GM21381 (cell line): ENCODE data around the gene PFDN1.

Experiments used
- ATAC-seq: cut with Tn5 transposase; IDR thresholded peaks from one replicate; pipeline ENCODE4 v1.9.1; 2021; ENCODE audit warnings: mild to moderate bottlenecking, moderate library complexity; ENCODE audit not compliant: unreplicated experiment

The PFDN1 gene

DNA sequence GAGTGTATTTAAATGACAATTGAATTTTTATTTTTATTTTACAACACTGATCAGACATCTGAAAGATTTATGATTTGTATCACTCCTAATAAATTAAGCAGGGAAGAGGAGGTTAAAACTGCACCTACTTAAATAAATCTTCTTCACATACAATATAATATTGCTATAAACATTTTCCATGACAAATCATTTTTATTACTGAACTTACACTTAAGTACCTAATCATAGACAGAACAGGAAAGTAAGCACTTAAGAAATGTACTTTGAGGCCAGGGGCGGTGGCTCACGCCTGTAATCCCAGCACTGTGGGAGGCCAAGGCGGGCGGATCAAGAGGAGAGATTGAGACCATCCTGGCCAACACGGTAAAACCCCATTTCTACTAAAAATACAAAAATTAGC, 3.8 kb downstream of the PFDN1 start:
- no peak for ATAC-seq

DNA sequence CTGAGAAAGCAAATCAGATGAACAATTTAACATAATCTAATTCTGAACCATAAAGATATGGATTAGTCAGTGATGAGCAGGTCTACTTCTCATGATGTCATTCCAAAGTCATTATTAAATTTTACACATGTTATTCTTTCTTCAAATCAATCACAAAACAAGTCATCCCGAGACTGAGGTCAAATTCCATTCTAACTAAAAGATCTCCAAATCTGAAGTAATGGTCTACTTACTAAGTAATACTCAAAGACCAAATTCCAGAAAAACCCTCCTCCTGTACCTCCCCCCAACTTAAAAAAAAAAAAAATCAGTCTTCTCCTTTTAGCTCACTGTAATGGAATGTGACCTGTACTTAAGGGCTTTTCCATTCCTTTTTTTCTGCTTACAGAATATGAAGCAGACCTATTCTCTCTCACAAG, 4.7 kb downstream of the PFDN1 start:
- no peak for ATAC-seq

DNA sequence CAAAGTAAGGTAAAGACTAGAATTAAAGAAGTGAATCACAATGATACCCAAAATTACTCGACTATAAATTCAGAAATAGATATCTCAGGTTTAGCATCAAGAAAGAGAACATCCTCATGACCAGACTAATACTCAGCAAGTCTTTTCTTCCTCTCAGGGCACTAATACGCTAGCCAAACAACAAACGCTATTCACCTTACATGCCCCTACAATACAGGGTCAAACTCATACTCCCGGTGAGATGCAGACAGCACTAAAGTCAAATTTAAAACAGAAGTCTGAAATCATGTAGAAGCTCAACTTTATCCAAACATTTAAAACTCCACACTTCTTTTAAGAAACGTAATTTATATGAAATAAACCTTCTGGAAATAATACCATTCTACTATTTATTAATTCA, 5.6 kb downstream of the PFDN1 start:
- ATAC-seq, result no peak

DNA sequence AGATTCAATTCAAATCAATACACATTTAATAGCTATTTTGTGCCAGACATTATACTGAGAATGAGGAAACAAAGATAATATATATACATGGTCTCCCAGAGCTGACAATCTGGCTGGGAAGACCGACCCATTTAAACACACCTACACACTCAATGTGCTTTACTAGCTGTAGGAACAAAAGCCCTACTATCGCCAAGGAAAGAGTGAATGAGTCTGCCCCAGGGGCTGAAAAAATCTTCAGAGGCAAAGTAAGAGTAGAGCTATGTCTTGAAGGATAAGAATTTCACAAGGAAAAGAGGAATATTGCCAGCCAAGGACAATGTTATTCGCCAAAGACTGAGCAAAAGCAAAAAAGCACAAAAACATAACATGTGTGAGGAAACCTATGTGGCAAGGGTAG, 6.6 kb downstream of the PFDN1 start:
- ATAC-seq, result no peak

DNA sequence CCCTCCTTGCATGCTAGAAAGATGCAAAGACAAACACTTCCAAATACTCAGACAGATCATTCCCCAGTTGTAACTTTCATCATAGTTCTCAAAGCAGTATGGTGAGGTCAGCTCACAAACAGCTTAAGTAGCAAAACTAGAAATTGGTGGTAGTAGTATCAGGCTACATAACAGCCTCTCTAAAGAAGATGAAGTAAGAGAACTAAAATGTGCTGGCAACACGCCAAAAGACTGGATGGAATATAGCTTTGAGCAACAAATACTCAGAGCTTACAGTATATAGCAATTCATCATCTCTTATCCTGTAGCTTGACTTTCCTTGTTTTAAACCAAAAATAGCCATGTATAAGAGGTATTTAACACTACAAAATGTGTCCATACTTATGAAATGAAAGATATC, 7.5 kb downstream of the PFDN1 start:
- no peak for ATAC-seq

DNA sequence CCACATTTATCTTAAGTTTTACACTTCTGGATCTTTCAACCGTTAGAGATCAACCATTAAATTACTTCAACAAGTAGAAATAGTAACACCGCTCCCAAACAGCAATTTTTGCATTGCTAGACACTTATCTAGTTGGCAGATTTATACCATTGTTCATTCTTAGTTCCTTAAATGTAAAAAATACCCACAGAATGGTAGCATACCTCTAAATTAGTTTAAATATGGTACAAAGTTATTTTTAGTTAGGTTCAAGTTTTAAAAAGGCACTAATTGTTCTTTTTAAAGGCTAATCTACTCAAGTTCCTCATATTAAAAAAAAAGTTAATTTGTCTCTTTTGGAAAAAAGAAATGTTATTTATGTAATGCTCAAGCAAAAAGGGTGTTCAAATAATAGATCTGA, 8.1 kb downstream of the PFDN1 start:
- ATAC-seq, result no peak

DNA sequence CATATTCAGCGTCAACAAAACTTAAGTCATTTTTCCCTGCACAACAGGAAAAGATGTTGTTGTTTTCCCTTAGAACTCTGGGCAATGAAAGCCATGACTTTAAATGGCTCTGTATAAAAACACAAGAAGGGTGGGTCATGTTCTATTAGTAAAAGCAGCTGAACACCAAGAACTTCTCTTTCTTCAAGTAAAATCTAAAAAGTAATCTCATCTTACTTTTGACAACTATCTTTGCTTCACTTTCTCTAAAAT, 9.1 kb downstream of the PFDN1 start:
- ATAC-seq, result no peak

DNA sequence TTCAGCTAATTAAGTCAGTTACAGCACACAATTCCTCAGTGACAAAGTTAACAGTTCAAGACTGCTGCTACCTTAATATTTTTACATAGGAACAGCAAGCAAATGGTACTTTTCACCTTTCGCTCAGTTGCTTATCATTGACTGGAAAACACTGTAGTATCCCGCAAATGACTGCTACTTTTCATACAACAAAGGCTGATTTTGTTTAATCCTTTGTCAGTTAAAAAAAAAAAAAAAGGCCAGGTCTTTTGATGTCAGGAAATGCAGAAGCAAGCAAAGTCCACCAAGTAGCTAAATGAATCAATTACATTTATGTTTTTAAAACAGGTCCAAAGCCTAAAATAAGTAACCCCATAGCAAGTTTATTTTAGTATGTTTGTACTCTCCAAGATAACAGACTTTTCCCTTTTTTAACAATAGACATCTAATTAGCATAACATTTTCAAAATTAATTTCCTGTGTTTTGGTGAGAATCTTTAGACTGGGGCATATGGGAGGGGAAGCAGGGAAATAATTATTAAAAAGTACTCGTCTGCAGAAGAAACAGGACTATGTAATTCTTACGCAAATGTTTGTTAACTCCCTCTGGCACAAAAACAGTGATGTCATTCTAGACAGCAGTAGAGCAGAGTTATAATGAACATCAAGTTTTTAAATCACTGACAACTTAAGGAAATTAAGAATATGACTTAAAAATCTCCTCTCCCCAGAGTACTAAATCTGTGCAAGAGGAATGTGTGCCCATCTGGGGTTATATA, 9.6 kb downstream of the PFDN1 start:
- ATAC-seq, result no peak

DNA sequence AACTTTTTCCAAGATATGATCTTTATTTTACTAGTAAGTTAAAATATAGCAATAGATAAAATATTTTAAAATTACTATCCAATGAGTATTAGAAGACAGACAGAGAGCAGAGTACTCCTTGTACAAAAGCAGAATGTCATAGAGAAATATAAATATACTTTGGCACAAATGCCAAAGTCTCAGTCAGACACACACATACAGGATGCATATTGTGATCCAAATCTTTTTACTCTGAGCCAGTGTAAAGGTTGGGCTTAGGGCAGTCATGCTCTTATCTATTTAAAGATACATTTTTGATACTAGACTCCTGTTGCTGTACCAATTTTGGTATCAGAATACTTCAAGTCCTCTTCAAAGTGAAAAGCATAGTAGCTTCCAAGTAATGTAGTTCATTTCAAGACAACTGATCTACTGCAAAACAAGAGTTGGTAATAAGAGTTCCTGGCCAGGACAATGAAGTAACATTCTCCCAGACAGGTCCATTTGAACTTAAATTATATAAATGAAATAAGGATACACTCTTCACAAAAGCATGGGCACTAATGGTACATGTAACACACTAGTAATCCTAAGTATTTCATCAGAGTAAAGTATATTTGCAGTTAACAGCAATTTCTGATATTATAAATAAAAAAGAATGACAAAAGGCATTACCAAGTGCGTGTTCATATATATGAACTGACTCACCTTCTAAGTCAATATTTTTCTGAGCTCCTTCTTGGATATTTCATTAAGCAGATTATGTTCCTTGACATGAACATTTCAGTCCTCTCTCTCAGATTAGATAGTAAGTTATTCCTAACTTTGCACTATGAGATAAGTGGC, 10.5 kb downstream of the PFDN1 start:
- no peak for ATAC-seq

DNA sequence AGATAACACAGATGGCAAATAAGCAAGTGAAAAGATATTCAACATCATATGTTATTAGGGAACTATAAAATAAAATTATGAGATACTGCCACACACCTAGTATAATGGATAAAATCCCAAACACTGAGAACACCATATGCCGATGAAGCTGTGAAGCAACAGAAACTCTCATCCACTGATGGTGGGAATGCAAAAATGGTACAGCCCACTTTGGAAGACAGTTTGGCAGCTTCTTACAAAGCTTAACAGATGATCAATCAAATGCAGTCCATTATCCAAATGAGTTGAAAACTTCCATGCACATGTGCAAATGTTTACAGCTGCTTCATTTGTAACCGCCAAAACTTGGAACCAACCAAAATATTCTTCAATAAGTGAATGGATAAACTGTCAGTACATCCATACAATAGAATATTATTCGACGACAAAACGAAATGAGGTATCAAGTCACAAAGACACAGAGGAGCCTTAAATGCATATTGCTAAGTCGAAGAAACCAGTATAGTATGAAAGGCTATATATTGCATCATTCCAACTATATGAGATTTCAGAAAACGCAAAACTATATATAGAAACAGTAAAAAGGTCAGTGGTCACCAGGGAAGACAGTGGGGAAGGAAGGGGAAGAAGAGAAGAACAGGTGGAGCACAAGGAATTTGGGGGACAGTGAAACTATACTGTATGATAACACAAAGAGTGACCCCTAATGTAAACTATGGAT, 14.9 kb downstream of the PFDN1 start:
- no peak for ATAC-seq

DNA sequence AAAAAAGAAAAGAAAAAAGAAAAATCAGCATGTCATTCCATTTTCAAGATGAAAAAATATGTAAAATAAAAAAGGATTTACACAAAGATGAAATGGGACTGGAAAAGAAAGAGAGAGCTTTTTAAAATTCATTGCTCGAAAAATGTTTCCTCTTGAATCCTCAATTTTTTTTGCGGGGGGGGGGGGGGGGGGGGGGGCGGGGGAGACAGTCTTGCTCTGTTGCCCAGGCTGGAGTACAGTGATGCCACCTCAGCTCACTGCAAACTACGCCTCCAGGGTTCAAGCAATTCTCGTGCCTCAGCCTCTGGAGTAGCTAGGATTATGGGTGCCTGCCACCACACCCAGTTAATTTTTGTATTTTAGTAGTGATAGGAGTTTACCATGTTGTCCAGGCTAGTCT, 16.5 kb downstream of the PFDN1 start:
- no peak for ATAC-seq

DNA sequence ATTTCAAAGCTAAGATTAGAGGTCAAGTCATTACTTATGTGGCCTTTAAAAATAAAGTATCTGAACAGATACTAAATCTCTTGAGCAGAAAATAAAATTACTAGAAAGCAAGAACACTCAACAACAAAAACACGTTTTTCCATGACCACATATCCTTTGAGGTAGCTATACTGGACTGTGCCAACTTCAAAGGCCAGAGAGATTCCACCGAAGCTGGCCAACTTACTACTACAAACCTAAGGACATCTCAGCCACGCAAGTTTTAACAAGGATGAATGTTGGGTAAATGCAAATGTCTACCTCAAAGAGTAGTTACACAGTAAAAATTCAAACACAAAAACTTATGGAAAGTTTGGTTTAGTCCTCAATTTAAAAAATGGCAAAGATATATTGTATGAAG, 18.9 kb downstream of the PFDN1 start:
- ATAC-seq, result no peak

DNA sequence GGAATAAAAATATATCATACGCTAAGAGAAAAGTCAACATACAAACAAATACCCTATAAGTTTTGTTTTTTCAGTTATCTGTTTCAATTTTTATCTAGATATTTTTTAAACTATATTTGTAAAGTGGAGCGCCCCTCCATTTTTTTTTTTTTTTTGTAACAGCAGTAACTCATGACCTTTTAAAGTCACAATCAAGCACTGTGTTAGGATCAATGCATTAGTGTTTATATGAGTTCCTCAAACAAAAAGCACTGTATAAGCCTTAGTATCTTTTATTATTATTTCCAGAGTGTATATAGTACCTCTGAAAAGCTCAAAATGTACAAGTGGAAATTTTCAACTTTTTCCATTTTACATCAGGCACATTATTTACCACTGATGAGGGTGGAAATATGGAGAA, 20.6 kb downstream of the PFDN1 start:
- ATAC-seq, result no peak

DNA sequence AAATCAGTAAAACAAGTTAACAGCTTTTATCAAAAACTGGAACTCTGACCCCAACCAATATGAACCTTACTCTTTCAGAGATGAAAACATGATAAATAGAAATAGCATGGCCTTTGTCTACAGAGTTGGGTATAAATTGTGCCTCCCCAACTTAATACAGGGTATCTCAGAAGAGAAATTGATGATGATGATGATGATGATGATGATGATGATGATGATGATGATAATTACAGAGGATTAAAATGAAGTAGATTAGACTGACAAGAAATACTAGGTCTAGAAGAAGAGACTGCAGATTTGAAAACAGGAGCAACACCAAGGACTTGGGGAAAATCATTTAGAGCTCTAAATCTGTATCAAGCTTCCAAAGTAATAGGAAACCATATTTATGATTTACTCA, 27.1 kb downstream of the PFDN1 start:
- ATAC-seq, result no peak

DNA sequence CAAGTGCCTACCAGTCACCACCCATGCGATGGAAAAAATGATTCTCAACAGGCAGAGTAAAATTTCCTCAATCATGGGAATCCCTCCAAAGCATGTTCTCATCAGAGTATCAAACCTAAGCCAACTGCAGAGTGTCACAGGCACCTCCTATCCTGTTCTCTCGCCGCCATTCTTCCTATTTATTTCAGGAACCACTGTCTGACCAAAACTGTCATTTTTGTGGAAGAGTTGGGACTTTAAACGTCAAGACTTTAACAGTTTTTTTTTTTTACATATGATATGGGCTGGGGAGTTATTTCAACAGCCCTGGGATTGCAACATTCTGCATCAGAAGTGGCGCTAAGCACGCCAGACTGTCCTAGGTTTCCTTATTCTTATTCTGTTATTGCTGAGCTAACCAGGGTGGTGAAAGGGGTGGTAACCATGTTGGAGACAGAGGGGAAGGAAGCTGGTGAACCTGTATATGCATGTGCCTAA, 29.5 kb downstream of the PFDN1 start:
- ATAC-seq, result no peak

DNA sequence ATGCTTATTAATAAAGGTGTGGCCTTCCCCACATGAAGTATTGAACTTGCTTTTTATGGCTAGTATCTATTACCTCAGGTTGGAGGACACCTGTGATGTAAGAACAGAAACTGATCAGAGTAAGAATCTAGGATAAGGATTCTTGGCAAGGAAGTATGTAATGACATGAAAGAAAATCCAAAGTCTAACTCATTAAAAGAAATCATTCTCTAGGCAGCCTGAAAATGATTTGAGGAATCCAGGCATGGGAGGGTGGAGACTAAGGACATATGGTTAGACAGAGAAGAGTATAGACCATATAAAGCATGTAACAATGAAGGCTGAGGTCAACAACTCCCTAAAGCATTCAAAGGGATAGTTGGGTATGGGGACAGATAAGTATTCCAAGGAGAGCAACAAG, 32.9 kb downstream of the PFDN1 start:
- ATAC-seq, result no peak

DNA sequence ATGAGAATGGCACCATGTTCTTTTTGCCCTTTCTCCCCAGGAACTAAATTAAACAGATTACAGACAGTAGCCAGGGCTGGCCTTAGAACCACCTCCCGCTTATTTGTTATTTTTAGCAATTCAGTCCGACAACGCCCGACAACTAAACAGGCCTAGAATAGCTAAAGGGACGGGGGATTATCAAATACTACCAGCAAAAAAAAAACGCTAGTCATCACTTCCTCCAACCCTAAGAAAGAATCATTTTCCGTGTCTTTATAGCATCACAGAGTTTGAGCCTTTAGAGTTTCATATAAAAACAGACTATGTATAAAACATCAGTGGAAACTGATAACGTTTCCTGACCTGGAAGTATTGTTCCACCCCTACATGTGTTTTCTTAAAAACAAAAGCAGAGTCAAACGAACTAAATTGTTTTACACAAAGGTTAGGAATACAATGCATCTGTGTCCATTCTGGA, 35.3 kb downstream of the PFDN1 start:
- ATAC-seq, result no peak

DNA sequence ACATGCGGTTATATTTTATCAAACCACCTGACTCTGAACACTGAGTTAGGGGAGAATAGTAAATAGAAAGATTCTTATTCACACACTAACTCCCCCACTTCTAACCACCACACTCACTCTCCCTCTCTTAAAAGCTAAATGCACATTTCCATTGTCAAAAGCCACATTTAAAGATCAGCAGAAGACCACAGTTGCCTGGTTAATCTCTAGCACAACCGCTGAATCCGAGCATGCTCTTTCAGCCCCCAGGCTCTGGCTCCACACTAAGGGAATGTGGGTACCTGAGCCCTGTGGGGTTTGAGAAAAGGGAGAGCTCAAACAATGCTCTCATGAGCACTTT, 35.7 kb downstream of the PFDN1 start:
- no peak for ATAC-seq

DNA sequence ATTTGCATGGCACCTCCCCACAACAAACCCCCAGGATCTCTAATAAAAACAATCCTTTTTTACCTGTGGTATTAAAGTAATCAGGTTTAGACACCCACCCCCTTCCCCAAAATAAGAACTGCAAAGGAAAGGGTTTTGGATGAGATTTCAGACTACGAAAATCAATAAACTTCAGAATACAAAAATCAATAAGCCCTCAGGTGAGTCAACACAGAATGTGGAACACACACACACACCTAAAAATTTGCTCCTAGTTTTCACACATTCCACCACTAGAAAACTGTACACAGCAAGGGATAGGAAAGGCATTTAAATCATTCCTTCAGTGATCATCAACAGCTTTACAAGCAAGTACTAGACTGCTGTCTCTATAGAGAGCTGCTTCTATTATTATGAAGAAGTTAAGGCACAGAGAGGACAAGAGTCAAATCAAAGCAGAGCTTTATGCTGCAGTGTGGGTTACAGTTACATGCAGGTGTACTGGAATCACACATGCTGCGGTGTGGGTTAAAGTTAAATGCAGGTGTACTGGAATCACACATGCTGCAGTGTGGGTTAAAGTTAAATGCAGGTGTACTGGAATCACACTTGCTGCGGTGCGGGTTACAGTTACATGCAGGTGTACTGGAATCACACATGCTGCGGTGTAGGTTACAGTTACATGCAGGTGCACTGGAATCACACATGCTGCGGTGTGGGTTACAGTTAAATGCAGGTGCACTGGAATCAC, 36.3 kb downstream of the PFDN1 start:
- ATAC-seq, result no peak

DNA sequence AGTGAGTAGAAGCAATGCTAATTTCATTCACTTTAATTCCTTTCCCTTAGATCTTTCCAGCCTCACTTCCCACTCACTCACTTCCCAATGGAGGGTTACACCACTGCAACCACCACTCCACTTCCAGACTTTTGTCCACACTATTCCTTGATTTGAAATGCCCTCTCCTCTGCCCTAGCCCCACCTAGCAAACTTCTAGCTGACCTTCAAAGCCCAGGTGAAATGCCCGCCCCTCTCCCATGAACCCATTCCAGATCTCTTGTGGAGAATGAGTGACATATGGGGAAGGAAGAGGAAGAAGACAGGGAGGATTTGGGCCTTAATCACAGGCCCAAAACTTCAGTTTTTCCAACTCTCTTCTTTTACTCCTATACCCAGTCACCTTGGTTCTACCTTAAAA, 37.1 kb downstream of the PFDN1 start:
- no peak for ATAC-seq

DNA sequence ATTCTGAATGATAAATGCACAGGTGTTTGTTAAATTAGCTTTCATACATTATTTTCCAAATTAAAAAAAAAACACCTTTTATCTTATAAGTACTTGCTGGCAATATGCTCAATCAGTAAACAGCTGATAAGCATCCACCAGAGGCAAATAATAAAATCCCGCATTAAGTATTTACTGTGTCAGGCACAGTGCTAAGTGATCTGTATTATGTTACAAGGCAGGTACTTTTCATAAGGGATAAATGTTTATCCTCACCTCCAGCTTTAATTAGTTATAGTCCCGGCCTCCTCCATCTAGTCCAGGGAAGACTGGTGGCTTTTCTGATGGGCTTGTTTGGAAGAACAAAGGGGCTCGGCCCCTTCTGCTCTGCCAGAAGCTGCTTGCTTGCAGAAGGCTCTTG, 40.1 kb downstream of the PFDN1 start:
- no peak for ATAC-seq
